Fibroblast of lung (primary cell): Measurements from ENCODE around the gene CIAO3. TPM values are rescaled to one million over a fixed set of nuclear protein-coding genes. Genes with fewer than 3 reads are reported as not detected.
A peak's percentile ranks its signal among the peaks of the same experiment; 100 is the strongest.
"Not testable (repeated sequence)": the region's sequence is repeated elsewhere in the genome, so short reads cannot be mapped to it uniquely, and the experiment has no call there.

Experiments
- DNase-seq, 2 donors: peaks; one replicate each; pipeline versions ENCODE4 v3.0.0 to v3.0.0-alpha.2; 2010; ENCODE audit warnings: low read depth in 2 of 2
- H2AFZ ChIP-seq: 2 replicates; pipeline ENCODE4 v1.5.1; 2012; ENCODE audit warnings: low read length, control low read depth, inconsistent platforms
- H3K27ac ChIP-seq: 2 replicates; pipeline ENCODE4 v1.5.1; 2011; ENCODE audit warnings: low read length, control low read depth; ENCODE audit not compliant: insufficient read depth
- H3K27me3 ChIP-seq: 2 replicates; pipeline ENCODE4 v1.5.1; 2011; ENCODE audit warnings: mild to moderate bottlenecking, low read length; ENCODE audit not compliant: control insufficient read depth, insufficient read depth
- H3K36me3 ChIP-seq: 2 replicates; pipeline ENCODE4 v1.5.1; 2011; ENCODE audit warnings: low read length; ENCODE audit not compliant: control insufficient read depth, insufficient read depth
- H3K4me1 ChIP-seq: 2 replicates; pipeline ENCODE4 v1.5.1; 2011; ENCODE audit warnings: low read length; ENCODE audit not compliant: control insufficient read depth, insufficient read depth; ENCODE audit errors: extremely low read depth
- H3K4me2 ChIP-seq: 2 replicates; pipeline ENCODE4 v1.5.1; 2011; ENCODE audit warnings: low read length, control low read depth; ENCODE audit not compliant: insufficient read depth; ENCODE audit errors: extremely low read depth
- H3K4me3 ChIP-seq, 4 experiments: fragments of 200-600 bp in 1 of 4; sonication (generic) in 1 of 4; replicated peaks in 1 of 4; 2 replicates each; pipeline ENCODE4 v1.5.1; 2011 to 2016; ENCODE audit warnings: low read length in 4 of 4, low read depth in 3 of 4, mild to moderate bottlenecking in 3 of 4, control low read depth in 2 of 4, inconsistent platforms in 1 of 4, mixed read lengths in 1 of 4; ENCODE audit not compliant: insufficient read depth in 1 of 4; ENCODE audit errors: control extremely low read depth in 1 of 4
- H3K79me2 ChIP-seq: 2 replicates; pipeline ENCODE4 v1.5.1; 2012; ENCODE audit warnings: mild to moderate bottlenecking, low read length, inconsistent platforms; ENCODE audit not compliant: control insufficient read depth, insufficient read depth
- H3K9ac ChIP-seq: 2 replicates; pipeline ENCODE4 v1.5.1; 2011; ENCODE audit warnings: mild to moderate bottlenecking, low read length, control low read depth; ENCODE audit not compliant: insufficient read depth
- H3K9me3 ChIP-seq: 2 replicates; pipeline ENCODE4 v1.5.1; 2012; ENCODE audit warnings: low read depth, low read length; ENCODE audit not compliant: control insufficient read depth, insufficient read depth
- H4K20me1 ChIP-seq: 2 replicates; pipeline ENCODE4 v1.5.1; 2011; ENCODE audit warnings: low read length; ENCODE audit not compliant: control insufficient read depth, insufficient read depth; ENCODE audit errors: extremely low read depth
- CTCF ChIP-seq, 2 donors: IDR thresholded peaks in 1 of 2; conservative IDR thresholded peaks in 1 of 2; 1 replicate in 1 of 2; 2 replicates in 1 of 2; pipeline ENCODE4 v1.5.1; 2011 to 2012; ENCODE audit warnings: low read length in 2 of 2, control low read depth in 1 of 2, inconsistent platforms in 1 of 2, low read depth in 1 of 2, mild to moderate bottlenecking in 1 of 2
- EZH2 ChIP-seq: IDR thresholded peaks from 2 replicates; pipeline ENCODE4 v1.5.1; 2012; ENCODE audit warnings: low read length, control low read depth, mild to moderate bottlenecking; ENCODE audit errors: missing control alignments
- polyA plus RNA-seq, 2 donors: library from polyadenylated mRNA; depleted of rRNA in 1 of 2; stranded (reverse) in 1 of 2; unstranded in 1 of 2; fragments of >200 nt; gene quantifications; 2 replicates each; pipeline ENCODE4 v1.2.1, GENCODE V29; 2011 to 2012; ENCODE audit warnings: missing spikeins in 1 of 2
- total RNA-seq: library from RNA; depleted of rRNA; stranded (reverse); fragments of >200 nt; gene quantifications from 2 replicates; pipeline ENCODE4 v1.2.1, GENCODE V29; 2014

The CIAO3 gene
- total and polyA plus RNA-seq, 2 donors (not counting 1 experiment from before 2014, with no cell fraction given): 9.3 to 31.0 TPM

GRCh38 chr16:714558-715476, 26.0 kb downstream of the CIAO3 start, which contains the start of gene METRN:
METRN (plus strand) TSS chr16:715118; CDS start chr16:715290, 172 bp downstream.
- Histone ChIP-seq H3K27ac (peak within 1 kb of the TSS; percentile 20), H3K27me3 (no peaks in the 10 kb centered on the region), H4K20me1 (no peaks in the 10 kb centered on the region), H3K79me2 (no peaks in the 10 kb centered on the region), H3K36me3 (no peaks in the 10 kb centered on the region), H2AFZ (no peak within 1 kb of the TSS), H3K9me3 (no peaks in the 10 kb centered on the region), H3K4me1 (peaks cover 16% of the 10 kb centered on the region), H3K4me2 (peak within 1 kb of the TSS; percentile 80), H3K4me3 (peak within 1 kb of the TSS; percentile 27 to 64 (median 48)), H3K9ac (peak within 1 kb of the TSS; percentile 23)
- TF ChIP-seq CTCF (conservative IDR thresholded peaks at IDR 0.05 in 1 of 2, IDR thresholded peaks at IDR 0.05 in 1 of 2; ENCODE audit: low read depth in 1 of 2, low read length in 2 of 2) (no peak), EZH2 (no peak)
- DNase-seq: peak; percentile 76 to 81

GRCh38 chr16:714079-714478, 26.7 kb downstream of the CIAO3 start:
- H3K9me3 ChIP-seq: no peaks in the 10 kb centered on the region
- no peak for DNase-seq
- TF ChIP-seq CTCF (conservative IDR thresholded peaks at IDR 0.05 in 1 of 2, IDR thresholded peaks at IDR 0.05 in 1 of 2; ENCODE audit: low read depth in 1 of 2, low read length in 2 of 2): no peak
- TF ChIP-seq EZH2: no peak
- no peaks in the 10 kb centered on the region for H3K79me2 ChIP-seq
- no peak overlapping the region for H3K9ac ChIP-seq
- H3K4me1 ChIP-seq: peaks cover 14% of the 10 kb centered on the region
- H3K4me3 ChIP-seq: no peak overlapping the region
- H3K27me3 ChIP-seq: no peaks in the 10 kb centered on the region
- H4K20me1 ChIP-seq: no peaks in the 10 kb centered on the region
- no peak overlapping the region for H3K27ac ChIP-seq
- H3K36me3 ChIP-seq: no peaks in the 10 kb centered on the region
- no peak overlapping the region for H3K4me2 ChIP-seq
- H2AFZ ChIP-seq: no peak overlapping the region

- H3K36me3 ChIP-seq, H3K9me3 ChIP-seq, H3K79me2 ChIP-seq, H3K4me2 ChIP-seq, H3K9ac ChIP-seq, H3K27ac ChIP-seq, H4K20me1 ChIP-seq, H2AFZ ChIP-seq, H3K4me3 ChIP-seq, H3K27me3 ChIP-seq: not testable (repeated sequence)
- peak; percentile 89 to 93 for DNase-seq
- H3K4me1 ChIP-seq: peaks cover 13% of the 10 kb centered on the region
- peak in 1 of 2 donors; percentile 36 for TF ChIP-seq CTCF (conservative IDR thresholded peaks at IDR 0.05 in 1 of 2, IDR thresholded peaks at IDR 0.05 in 1 of 2; ENCODE audit: low read depth in 1 of 2, low read length in 2 of 2)
Observed at GRCh38 chr16:712740-713250, 28.0 kb downstream of the CIAO3 start.
